ENCODE data around the gene MPPE1. TPM values are rescaled to one million over a fixed set of nuclear protein-coding genes. Genes with fewer than 3 reads are reported as not detected.
"Not testable (repeated sequence)": the region's sequence is repeated elsewhere in the genome, so short reads cannot be mapped to it uniquely, and the experiment has no call there.

MPPE1 gene
- polyA plus RNA-seq, 1 experiment: 21.9 TPM

DNA sequence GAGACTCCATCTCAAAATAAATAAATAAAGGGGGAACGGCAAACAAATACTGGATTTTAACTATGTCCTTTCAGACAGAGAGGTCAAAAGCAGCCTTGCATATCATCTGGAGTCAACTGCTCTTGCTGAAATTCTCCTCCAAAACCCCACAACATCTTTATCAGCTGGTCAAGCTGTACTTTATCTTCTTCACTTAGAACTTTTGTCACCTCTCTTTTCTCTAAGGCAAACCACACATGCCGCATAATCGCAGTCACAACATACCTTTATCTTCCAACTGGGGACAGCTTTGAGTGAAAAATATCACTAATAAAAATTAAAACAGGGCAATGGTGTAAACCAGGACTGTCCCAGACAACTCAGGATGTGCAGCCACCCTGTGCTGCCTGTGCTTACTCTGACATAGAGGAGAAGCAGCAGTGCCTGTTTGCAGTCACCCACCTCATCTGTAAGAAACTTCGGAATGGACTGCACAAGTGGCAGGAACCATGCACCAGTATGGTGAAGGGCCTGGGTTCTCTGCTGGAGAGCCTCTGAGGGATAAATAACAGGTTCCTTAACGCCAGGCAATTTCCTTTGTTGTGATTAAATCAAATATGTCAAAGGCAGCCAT lies 6.2 kb downstream of the MPPE1 start:
- no peaks in the 10 kb centered on the region for H3K27me3 ChIP-seq (ENCODE audit: control insufficient read depth, insufficient read depth, low read length)
- ChIA-PET CTCF (interaction anchor here (1.0 kb wide), 1 partner anchor 37 kb away, joined by 3 read pairs; no protein-coding TSS in a partner anchor), POLR2A (no interaction called here)
- DNase-seq (ENCODE audit: low read depth, low spot score): no peak
- no peak overlapping the region for H3K4me3 ChIP-seq (ENCODE audit: low read depth, low read length)
- no peak overlapping the region for H3K27ac ChIP-seq (ENCODE audit: low read depth, low read length)
- TF ChIP-seq, protein P1, sequence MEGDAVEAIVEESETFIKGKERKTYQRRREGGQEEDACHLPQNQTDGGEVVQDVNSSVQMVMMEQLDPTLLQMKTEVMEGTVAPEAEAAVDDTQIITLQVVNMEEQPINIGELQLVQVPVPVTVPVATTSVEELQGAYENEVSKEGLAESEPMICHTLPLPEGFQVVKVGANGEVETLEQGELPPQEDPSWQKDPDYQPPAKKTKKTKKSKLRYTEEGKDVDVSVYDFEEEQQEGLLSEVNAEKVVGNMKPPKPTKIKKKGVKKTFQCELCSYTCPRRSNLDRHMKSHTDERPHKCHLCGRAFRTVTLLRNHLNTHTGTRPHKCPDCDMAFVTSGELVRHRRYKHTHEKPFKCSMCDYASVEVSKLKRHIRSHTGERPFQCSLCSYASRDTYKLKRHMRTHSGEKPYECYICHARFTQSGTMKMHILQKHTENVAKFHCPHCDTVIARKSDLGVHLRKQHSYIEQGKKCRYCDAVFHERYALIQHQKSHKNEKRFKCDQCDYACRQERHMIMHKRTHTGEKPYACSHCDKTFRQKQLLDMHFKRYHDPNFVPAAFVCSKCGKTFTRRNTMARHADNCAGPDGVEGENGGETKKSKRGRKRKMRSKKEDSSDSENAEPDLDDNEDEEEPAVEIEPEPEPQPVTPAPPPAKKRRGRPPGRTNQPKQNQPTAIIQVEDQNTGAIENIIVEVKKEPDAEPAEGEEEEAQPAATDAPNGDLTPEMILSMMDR (IDR thresholded peaks at IDR 0.05; ENCODE audit: low read depth, low read length): no peak
- no peaks in the 10 kb centered on the region for H3K9me3 ChIP-seq (ENCODE audit: control insufficient read depth, insufficient read depth, low read length)

DNA sequence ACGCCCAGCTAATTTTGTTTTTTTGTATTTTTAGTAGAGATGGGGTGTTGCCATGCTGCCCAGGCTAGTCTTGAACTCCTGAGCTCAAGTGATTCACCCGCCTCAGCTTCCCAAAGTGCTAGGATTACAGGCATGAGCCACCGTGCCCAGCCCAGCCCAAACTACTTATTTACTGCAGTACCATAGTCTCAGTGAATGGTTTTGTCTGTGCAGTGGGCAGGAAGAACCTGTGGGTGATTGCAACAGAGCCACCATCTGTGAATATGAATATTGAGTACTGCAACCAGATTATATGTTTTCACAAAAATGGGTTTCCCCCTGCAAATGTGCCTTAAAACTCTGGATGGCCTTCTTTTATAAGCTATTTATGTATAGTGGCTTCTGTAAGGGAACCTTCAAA lies 9.1 kb downstream of the MPPE1 start:
- no peak for DNase-seq (ENCODE audit: low read depth, low spot score)
- ChIA-PET CTCF (interaction anchor here (1.5 kb wide), 1 partner anchor 39 kb away, joined by 6 read pairs; no protein-coding TSS in a partner anchor), POLR2A (no interaction called here)
- H3K9me3 ChIP-seq (ENCODE audit: control insufficient read depth, insufficient read depth, low read length): no peaks in the 10 kb centered on the region
- no peak overlapping the region for H3K4me3 ChIP-seq (ENCODE audit: low read depth, low read length)
- TF ChIP-seq, protein P1 (IDR thresholded peaks at IDR 0.05; ENCODE audit: low read depth, low read length): no peak
- H3K27me3 ChIP-seq (ENCODE audit: control insufficient read depth, insufficient read depth, low read length): no peaks in the 10 kb centered on the region
- H3K27ac ChIP-seq (ENCODE audit: low read depth, low read length): no peak overlapping the region

DNA sequence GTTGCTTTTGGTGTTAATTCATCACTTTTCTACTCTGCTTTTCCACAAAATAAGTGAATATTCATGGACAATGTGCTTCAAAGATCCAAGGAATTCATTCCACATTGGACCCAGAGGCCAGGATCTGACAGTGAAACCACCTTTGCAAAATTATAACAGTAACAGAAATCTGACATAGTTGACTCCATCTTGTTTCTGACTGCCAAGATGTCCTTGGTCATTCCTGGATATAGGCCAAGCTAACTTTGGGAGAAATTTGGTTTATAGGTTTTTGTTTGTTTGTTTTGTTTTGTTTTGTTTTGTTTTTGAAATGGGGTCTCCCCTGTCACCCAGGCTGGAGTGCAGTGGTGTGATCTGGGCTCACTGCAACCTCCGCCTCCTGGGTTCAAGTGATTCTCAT lies 10.3 kb downstream of the MPPE1 start:
- H3K9me3 ChIP-seq (ENCODE audit: control insufficient read depth, insufficient read depth, low read length): no peaks in the 10 kb centered on the region
- DNase-seq (ENCODE audit: low read depth, low spot score): no peak
- H3K27ac ChIP-seq (ENCODE audit: low read depth, low read length): no peak overlapping the region
- POLR2A ChIA-PET: no interaction called here
- H3K27me3 ChIP-seq (ENCODE audit: control insufficient read depth, insufficient read depth, low read length): no peaks in the 10 kb centered on the region
- TF ChIP-seq, protein P1 (IDR thresholded peaks at IDR 0.05; ENCODE audit: low read depth, low read length): no peak
- H3K4me3 ChIP-seq (ENCODE audit: low read depth, low read length): no peak overlapping the region
- CTCF ChIA-PET: no interaction called here

DNA sequence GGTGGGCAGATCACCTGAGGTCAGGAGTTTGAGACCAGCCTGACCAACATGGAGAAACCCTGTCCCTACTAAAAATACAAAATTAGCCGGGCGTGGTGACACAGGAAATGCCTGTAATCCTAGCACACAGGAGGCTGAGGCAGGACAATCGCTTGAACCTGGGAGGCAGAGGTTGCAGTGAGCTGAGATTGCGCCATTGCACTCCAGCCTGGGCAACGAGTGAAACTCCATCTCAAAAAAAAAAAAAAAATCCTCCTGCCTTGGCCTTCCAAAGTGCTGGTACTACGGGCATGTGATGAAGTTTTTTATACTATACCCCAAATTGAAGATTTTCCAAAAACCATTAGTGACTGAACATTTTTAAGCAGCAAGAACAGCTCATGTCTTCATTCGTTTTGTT lies 15.7 kb downstream of the MPPE1 start:
- H3K9me3 ChIP-seq (ENCODE audit: control insufficient read depth, insufficient read depth, low read length); CTCF ChIA-PET; DNase-seq (ENCODE audit: low read depth, low spot score); H3K27ac ChIP-seq (ENCODE audit: low read depth, low read length); H3K4me3 ChIP-seq (ENCODE audit: low read depth, low read length); H3K27me3 ChIP-seq (ENCODE audit: control insufficient read depth, insufficient read depth, low read length): not testable (repeated sequence)
- POLR2A ChIA-PET: interaction anchor here (0.6 kb wide), 1 partner anchor 176 kb away, joined by 3 read pairs; no protein-coding TSS in a partner anchor

DNA sequence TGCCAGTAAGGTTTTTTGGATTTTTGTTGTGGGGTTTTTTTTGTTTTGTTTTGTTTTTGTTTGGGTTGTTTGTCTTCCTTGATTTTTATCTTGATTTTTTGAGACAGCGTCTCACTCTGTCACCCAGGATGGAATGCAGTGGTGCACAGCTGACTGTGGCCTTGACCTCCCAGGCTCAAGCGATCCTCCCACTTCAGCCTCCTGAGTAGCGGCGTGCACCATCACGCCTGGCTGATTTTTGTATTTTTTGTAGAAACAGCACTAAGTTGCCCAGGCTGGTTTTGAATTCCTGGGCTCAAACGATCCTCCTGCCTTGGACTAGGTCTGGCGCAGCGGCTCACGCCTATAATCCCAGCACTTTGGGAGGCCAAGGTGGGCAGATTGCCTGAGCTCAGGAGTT lies 16.4 kb downstream of the MPPE1 start:
- Histone ChIP-seq H3K9me3 (ENCODE audit: control insufficient read depth, insufficient read depth, low read length) (no peaks in the 10 kb centered on the region), H3K4me3 (ENCODE audit: low read depth, low read length) (no peak overlapping the region), H3K27ac (ENCODE audit: low read depth, low read length) (no peak overlapping the region), H3K27me3 (ENCODE audit: control insufficient read depth, insufficient read depth, low read length) (no peaks in the 10 kb centered on the region)
- ChIA-PET POLR2A (no interaction called here), CTCF (no interaction called here)
- no peak for DNase-seq (ENCODE audit: low read depth, low spot score)
- TF ChIP-seq, protein P1 (IDR thresholded peaks at IDR 0.05; ENCODE audit: low read depth, low read length): no peak
